ENCODE results near the gene IL3RA. TPM values are rescaled to one million over a fixed set of nuclear protein-coding genes. Genes with fewer than 3 reads are reported as not detected.

Gene IL3RA
- total RNA-seq, 4 donors from 2014 or later = 3.3 to 17.7 (median 6.3) TPM

- DNase-seq (ENCODE audit: low spot score in 2 of 2) = no peak
- H3K27me3 ChIP-seq = no peaks in the 10 kb centered on the region
Measured at GRCh38 chrX:1397441-1398270, 61.1 kb downstream of the IL3RA start.

DNA sequence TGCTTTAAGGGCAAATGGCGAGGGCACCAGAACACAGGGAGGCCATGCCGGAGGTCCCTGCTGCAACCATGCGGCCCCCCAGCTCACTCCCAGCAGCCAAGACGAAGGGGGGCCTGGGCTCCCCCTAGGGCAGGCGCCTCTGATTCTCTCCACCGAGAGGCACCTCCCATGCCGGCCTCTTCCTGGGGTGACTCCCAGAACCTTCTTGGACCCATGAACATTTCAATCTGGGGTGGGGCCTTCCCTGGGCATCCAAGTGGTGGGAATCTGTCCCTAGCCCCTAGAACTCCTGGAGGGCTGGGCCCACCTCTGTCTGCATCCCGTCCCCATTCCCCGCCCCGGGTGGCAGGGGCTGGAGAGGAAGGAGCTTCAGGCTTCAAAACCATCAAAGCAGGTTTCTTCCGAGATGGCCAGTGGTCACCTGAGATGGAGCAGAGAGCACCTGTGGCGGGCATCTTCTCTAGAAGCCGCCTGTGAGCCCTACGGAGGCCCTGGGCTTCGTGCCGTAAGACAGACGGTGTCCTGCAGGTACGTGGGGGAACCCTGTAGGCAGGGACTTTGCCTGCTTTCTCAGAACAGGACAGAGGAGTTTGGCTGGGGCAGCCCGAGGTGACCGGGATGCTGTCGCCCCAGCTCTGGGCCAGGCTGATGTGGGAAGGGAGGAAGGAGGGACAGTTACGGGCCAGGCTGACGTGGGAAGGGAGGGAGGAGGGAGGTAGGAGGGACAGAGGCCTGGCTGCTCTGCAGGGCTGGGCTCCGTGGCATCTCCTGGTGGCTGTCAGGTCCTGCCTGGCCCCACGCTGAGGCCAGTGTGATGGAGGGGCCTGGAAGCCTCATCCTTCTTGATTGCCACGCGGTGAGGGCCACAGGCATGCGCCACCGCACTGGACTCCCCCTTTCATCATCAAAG is 62.1 kb downstream of the IL3RA start:
- no peak overlapping the region for H3K27ac ChIP-seq
- H3K9me3 ChIP-seq = no peaks in the 10 kb centered on the region
- DNase-seq (ENCODE audit: low spot score in 2 of 2) = no peak
- 80 to 87% methylated on average over 29 of the region's 29 CpGs for WGBS, 2 donors
- H3K27me3 ChIP-seq = no peaks in the 10 kb centered on the region
- peaks cover 0 to 18% (median 7%) of the 10 kb centered on the region in 4 donors for H3K4me1 ChIP-seq
- TF ChIP-seq, protein P1, sequence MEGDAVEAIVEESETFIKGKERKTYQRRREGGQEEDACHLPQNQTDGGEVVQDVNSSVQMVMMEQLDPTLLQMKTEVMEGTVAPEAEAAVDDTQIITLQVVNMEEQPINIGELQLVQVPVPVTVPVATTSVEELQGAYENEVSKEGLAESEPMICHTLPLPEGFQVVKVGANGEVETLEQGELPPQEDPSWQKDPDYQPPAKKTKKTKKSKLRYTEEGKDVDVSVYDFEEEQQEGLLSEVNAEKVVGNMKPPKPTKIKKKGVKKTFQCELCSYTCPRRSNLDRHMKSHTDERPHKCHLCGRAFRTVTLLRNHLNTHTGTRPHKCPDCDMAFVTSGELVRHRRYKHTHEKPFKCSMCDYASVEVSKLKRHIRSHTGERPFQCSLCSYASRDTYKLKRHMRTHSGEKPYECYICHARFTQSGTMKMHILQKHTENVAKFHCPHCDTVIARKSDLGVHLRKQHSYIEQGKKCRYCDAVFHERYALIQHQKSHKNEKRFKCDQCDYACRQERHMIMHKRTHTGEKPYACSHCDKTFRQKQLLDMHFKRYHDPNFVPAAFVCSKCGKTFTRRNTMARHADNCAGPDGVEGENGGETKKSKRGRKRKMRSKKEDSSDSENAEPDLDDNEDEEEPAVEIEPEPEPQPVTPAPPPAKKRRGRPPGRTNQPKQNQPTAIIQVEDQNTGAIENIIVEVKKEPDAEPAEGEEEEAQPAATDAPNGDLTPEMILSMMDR (IDR thresholded peaks at IDR 0.05) = no peak
- no peak for TF ChIP-seq POLR2A (IDR thresholded peaks at IDR 0.05)
- TF ChIP-seq EP300 (IDR thresholded peaks at IDR 0.05) = no peak
- H3K36me3 ChIP-seq = peaks cover 0 to 73% (median 8%) of the 10 kb centered on the region in 3 donors
- H3K4me3 ChIP-seq = no peak overlapping the region

More at GRCh38 chrX:1397441-1398270, 61.1 kb downstream of the IL3RA start:
- Histone ChIP-seq H3K4me1 (peaks cover 0 to 25% (median 9%) of the 10 kb centered on the region in 4 donors), H3K36me3 (peaks cover 0 to 62% (median 0%) of the 10 kb centered on the region in 3 donors), H3K27ac (no peak overlapping the region), H3K9me3 (no peaks in the 10 kb centered on the region), H3K4me3 (no peak overlapping the region)
- 87 to 88% methylated on average over 29 of the region's 29 CpGs for WGBS, 2 donors
- TF ChIP-seq, protein P1 (IDR thresholded peaks at IDR 0.05) = no peak
- TF ChIP-seq POLR2A (IDR thresholded peaks at IDR 0.05) (no peak), EP300 (IDR thresholded peaks at IDR 0.05) (no peak)

GRCh38 chrX:1400049-1400448 is 63.5 kb downstream of the IL3RA start:
- no peak for DNase-seq (ENCODE audit: low spot score in 2 of 2)

DNA sequence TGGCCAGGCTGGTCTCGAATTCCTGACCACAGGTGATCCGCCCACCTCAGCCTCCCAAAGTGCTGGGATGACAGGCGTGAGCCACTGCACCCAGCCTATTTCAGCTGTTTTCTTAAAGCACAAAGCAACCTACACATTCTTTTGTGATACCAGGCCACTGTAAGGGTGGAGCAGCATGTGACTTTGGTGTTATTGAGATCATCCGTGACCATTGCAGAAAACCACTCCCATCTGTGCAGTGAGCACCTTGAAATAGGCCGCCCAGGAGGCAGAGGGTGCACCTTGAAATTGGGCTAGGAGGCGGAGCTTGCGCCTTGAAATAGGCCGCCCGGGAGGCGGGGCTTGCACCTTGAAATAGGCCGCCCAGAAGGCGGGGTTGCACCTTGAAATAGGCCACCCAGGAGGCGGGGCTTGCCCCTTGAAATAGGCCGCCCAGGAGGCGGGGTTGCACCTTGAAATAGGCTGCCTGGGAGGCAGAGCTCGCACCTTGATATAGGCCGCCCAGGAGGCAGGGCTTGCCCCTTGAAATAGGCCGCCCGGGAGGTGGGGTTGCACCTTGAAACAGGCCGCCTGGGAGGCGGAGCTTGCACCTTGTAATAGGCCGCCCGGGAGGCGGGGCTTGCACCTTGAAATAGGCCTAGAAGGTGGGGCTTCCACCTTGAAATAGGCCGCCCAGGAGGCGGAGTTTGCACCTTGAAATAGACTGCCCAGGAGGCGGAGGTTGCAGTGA is 64.3 kb downstream of the IL3RA start:
- WGBS, 2 donors = 75 to 84% methylated on average over 27 of the region's 27 CpGs
- H3K27ac ChIP-seq = no peak overlapping the region
- no peak overlapping the region for H3K4me3 ChIP-seq
- TF ChIP-seq EP300 (IDR thresholded peaks at IDR 0.05) = no peak
- no peak for TF ChIP-seq POLR2A (IDR thresholded peaks at IDR 0.05)
- TF ChIP-seq, protein P1 (IDR thresholded peaks at IDR 0.05) = no peak
- DNase-seq (ENCODE audit: low spot score in 2 of 2) = no peak
- H3K36me3 ChIP-seq = peaks cover 0 to 95% (median 19%) of the 10 kb centered on the region in 3 donors
- H3K4me1 ChIP-seq = no peaks in the 10 kb centered on the region
- H3K9me3 ChIP-seq = no peaks in the 10 kb centered on the region
- H3K27me3 ChIP-seq = no peaks in the 10 kb centered on the region

More at GRCh38 chrX:1400049-1400448, 63.5 kb downstream of the IL3RA start:
- peaks cover 0 to 86% (median 19%) of the 10 kb centered on the region in 3 donors for H3K36me3 ChIP-seq
- no peak overlapping the region for H3K27ac ChIP-seq
- no peaks in the 10 kb centered on the region for H3K27me3 ChIP-seq
- TF ChIP-seq POLR2A (IDR thresholded peaks at IDR 0.05) = no peak
- no peak for TF ChIP-seq EP300 (IDR thresholded peaks at IDR 0.05)
- TF ChIP-seq, protein P1 (IDR thresholded peaks at IDR 0.05) = no peak
- H3K9me3 ChIP-seq = no peaks in the 10 kb centered on the region
- peaks cover 0 to 4% (median under 1%) of the 10 kb centered on the region in 4 donors for H3K4me1 ChIP-seq
- no peak overlapping the region for H3K4me3 ChIP-seq
- whole genome bisulfite sequencing, 2 donors = 86 to 95% methylated on average over 12 of the region's 12 CpGs
